OCI-LY3 (cell line): ENCODE results near the gene EFS.
"Not testable (repeated sequence)": the region's sequence is repeated elsewhere in the genome, so short reads cannot be mapped to it uniquely, and the experiment has no call there.

ENCODE experiments used
- H2AFZ ChIP-seq: fragments of 200-600, 300-600 bp; shearing (Covaris generic); 2 replicates; pipeline ENCODE4 v1.6.0; 2014; ENCODE audit warnings: antibody characterized with exemption, low read depth, low read length
- H3K27ac ChIP-seq: fragments of 200-600, 300-600 bp; sonication (generic); 2 replicates; pipeline ENCODE4 v1.5.1; 2014; ENCODE audit warnings: mild to moderate bottlenecking, low read length, moderate library complexity, mixed read lengths
- H3K27me3 ChIP-seq: fragments of 200-600, 300-600 bp; sonication (generic); 2 replicates; pipeline ENCODE4 v1.6.1; 2014; ENCODE audit warnings: low read depth, low read length, mixed read lengths
- H3K36me3 ChIP-seq: fragments of 200-600, 300-600 bp; sonication (generic); replicated peaks from 2 replicates; pipeline ENCODE3; 2014; ENCODE audit warnings: low read depth, low read length, mixed read lengths
- H3K4me1 ChIP-seq: fragments of 300-600, 200-600 bp; sonication (generic); 2 replicates; pipeline ENCODE4 v1.6.1; 2014; ENCODE audit warnings: low read length, mixed read lengths
- H3K4me2 ChIP-seq: fragments of 200-600, 300-600 bp; sonication (generic); 2 replicates; pipeline ENCODE4 v1.6.1; 2014; ENCODE audit warnings: low read length, mixed read lengths
- H3K4me3 ChIP-seq: fragments of 300-600, 200-600 bp; sonication (generic); 2 replicates; pipeline ENCODE4 v1.5.1; 2014; ENCODE audit warnings: antibody characterized with exemption, mild to moderate bottlenecking, low read length, moderate library complexity
- H3K79me2 ChIP-seq: fragments of 300-600, 200-600 bp; shearing (Covaris generic); 2 replicates; pipeline ENCODE4 v1.6.1; 2014; ENCODE audit warnings: mild to moderate bottlenecking, low read length, mixed read lengths
- H3K9ac ChIP-seq: fragments of 300-600, 200-600 bp; shearing (Covaris generic); 2 replicates; pipeline ENCODE4 v1.6.0; 2014; ENCODE audit warnings: mild to moderate bottlenecking, low read length, moderate library complexity
- H3K9me3 ChIP-seq: fragments of 200-600, 300-600 bp; shearing (Covaris generic); 2 replicates; pipeline ENCODE4 v1.6.1; 2014; ENCODE audit warnings: low read length, mixed read lengths; ENCODE audit not compliant: insufficient read depth
- H4K20me1 ChIP-seq: fragments of 200-600, 300-600 bp; sonication (generic); 2 replicates; pipeline ENCODE4 v1.6.1; 2016; ENCODE audit warnings: low read length, mixed read lengths; ENCODE audit not compliant: insufficient read depth
- EZH2phosphoT487 ChIP-seq: fragments of 200-600 bp; shearing (Covaris generic); IDR thresholded peaks from 2 replicates; pipeline ENCODE4 v1.6.1; 2018; ENCODE audit warnings: antibody characterized with exemption, mixed run types, low read depth
- TF ChIP-seq, protein P1 (sequence below): fragments of 200-600, 300-600 bp; sonication (generic); IDR thresholded peaks from 2 replicates; pipeline ENCODE4 v1.5.1; 2014; ENCODE audit warnings: antibody characterized with exemption, low read length, low read depth

Gene EFS

DNA sequence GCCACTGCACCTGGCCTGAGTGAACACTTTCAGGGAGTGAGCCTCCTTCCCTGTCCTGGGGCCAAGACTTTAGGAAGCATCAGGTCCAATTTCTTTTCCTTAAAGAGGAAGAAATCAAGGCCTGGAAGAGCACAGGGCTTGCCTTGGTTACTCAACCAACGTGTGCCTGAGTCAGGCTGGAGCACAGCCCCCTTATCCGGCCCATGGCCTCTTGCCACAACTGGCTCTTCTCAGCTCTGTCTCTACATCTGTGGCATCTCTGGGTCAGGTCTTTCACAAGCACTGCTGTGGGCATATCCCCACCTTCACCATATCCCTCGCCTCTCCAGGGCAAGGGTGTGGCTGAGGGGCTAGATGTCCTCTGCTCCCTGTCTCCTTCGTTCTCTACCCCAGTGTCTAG lies 36.3 kb upstream of the EFS start:
- no peak overlapping the region for H2AFZ ChIP-seq
- peaks cover 31% of the 10 kb centered on the region for H3K4me1 ChIP-seq
- H3K9ac ChIP-seq, result no peak overlapping the region
- H3K36me3 ChIP-seq, result no peaks in the 10 kb centered on the region
- H3K9me3 ChIP-seq, result no peaks in the 10 kb centered on the region
- no peaks in the 10 kb centered on the region for H4K20me1 ChIP-seq
- H3K27ac ChIP-seq, result no peak overlapping the region
- TF ChIP-seq, protein P1, sequence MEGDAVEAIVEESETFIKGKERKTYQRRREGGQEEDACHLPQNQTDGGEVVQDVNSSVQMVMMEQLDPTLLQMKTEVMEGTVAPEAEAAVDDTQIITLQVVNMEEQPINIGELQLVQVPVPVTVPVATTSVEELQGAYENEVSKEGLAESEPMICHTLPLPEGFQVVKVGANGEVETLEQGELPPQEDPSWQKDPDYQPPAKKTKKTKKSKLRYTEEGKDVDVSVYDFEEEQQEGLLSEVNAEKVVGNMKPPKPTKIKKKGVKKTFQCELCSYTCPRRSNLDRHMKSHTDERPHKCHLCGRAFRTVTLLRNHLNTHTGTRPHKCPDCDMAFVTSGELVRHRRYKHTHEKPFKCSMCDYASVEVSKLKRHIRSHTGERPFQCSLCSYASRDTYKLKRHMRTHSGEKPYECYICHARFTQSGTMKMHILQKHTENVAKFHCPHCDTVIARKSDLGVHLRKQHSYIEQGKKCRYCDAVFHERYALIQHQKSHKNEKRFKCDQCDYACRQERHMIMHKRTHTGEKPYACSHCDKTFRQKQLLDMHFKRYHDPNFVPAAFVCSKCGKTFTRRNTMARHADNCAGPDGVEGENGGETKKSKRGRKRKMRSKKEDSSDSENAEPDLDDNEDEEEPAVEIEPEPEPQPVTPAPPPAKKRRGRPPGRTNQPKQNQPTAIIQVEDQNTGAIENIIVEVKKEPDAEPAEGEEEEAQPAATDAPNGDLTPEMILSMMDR, result no peak
- no peak for TF ChIP-seq EZH2phosphoT487
- H3K79me2 ChIP-seq, result no peaks in the 10 kb centered on the region
- no peak overlapping the region for H3K4me2 ChIP-seq
- no peak overlapping the region for H3K4me3 ChIP-seq
- no peaks in the 10 kb centered on the region for H3K27me3 ChIP-seq

DNA sequence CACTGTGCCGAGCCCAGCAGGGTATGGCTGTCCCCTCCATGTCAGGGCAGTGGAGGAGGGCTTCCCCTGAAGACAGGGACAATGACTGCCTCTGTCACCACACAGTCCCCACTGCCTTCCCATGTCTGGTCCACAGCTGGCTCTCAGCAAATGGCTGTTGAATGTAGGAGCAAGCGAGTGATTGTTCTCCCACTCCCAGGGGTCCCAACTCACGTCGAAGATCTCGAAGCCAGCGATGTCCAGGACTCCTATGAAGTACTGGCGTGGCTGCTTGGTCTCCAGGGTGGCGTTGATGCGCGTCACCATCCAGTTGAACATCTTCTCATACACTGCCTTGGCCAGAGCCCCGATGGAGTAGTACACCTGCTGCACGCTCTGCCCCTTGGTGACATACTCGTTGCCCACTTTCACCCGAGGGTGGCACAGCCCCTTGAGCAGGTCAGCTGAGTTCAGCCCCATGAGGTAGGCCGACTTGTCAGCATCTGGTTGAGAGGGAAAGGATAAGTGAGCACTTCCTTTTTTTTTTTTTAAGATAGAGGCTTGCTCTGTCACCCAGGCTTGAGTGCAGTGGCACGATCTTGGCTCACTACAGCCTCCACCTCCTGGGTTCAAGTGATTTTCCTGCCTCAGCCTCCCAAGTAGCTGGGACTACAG lies 35.7 kb upstream of the EFS start:
- H3K79me2 ChIP-seq, H4K20me1 ChIP-seq, H3K36me3 ChIP-seq, H3K27me3 ChIP-seq, H3K9ac ChIP-seq, H3K4me3 ChIP-seq, H3K4me2 ChIP-seq, H3K9me3 ChIP-seq, H2AFZ ChIP-seq, H3K27ac ChIP-seq: not testable (repeated sequence)
- peaks cover 25% of the 10 kb centered on the region for H3K4me1 ChIP-seq

DNA sequence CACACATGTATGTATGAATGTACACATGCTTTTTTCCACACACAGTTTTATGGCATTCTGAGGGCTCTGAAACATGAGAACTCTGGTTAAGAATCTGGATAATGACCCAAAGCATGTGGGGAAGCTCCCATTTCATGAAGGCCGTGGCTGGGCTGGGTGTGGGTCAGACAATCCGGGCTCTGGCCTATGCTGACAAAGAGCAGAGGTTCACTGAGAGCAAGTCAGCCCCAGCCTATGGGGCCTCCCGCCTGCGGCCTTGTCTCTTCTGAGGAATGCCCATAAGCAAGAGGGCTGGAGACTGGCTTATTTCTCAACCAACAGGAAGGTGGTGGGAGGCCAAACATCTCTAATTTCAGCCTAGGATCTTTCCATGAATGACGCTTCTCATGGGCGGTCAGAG lies 34.6 kb upstream of the EFS start:
- no peak for TF ChIP-seq EZH2phosphoT487
- TF ChIP-seq, protein P1, result no peak
- H3K9me3 ChIP-seq, result no peaks in the 10 kb centered on the region
- H3K27me3 ChIP-seq, result no peaks in the 10 kb centered on the region
- no peak overlapping the region for H3K9ac ChIP-seq
- H3K4me2 ChIP-seq, result no peak overlapping the region
- H3K79me2 ChIP-seq, result no peaks in the 10 kb centered on the region
- H2AFZ ChIP-seq, result no peak overlapping the region
- H3K27ac ChIP-seq, result no peak overlapping the region
- H3K4me3 ChIP-seq, result no peak overlapping the region
- H4K20me1 ChIP-seq, result no peaks in the 10 kb centered on the region
- no peaks in the 10 kb centered on the region for H3K36me3 ChIP-seq
- peaks cover 25% of the 10 kb centered on the region for H3K4me1 ChIP-seq

DNA sequence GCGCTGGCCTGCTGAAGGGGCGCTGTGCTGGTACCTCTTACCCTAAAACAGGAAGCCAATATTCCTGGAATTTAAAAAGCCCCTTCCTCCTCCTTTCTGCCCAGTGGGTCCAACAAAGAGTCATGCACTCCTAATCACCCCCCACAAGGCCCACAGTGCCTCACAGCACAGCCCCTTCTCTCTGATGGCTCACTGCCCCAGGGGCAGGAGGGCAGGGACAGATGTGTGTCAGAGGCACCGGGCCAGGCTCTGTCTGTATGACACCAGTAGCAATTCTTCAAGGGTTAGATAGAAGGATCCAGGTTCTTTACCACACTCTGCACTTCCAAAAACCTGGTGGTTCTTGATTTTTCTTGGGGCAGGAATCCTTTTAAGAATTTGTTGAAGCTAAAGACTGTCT lies 34.2 kb upstream of the EFS start:
- no peaks in the 10 kb centered on the region for H3K27me3 ChIP-seq

More for the DNA sequence above, 34.2 kb upstream of the EFS start:
- no peak overlapping the region for H3K9ac ChIP-seq
- no peaks in the 10 kb centered on the region for H3K9me3 ChIP-seq
- TF ChIP-seq EZH2phosphoT487, result no peak
- TF ChIP-seq, protein P1, result no peak
- H3K4me3 ChIP-seq, result no peak overlapping the region
- H3K4me1 ChIP-seq, result peaks cover 25% of the 10 kb centered on the region
- H2AFZ ChIP-seq, result no peak overlapping the region
- no peak overlapping the region for H3K4me2 ChIP-seq
- H3K79me2 ChIP-seq, result no peaks in the 10 kb centered on the region
- H3K36me3 ChIP-seq, result no peaks in the 10 kb centered on the region
- H3K27ac ChIP-seq, result no peak overlapping the region
- no peaks in the 10 kb centered on the region for H4K20me1 ChIP-seq
